Neuronal stem cell (in vitro differentiated cells): ENCODE measurements around the gene EPB41L4A.

Experiments used
- DNase-seq: peaks from one replicate; pipeline ENCODE4 v3.0.0-alpha.2; 2013; ENCODE audit warnings: low spot score
- H2AFZ ChIP-seq: one replicate; pipeline ENCODE4 v1.6.1; 2013; ENCODE audit warnings: mild to moderate bottlenecking, low read length, inconsistent platforms
- H2AK5ac ChIP-seq: 2 replicates; pipeline ENCODE4 v1.6.1; 2013; ENCODE audit warnings: low read depth, mild to moderate bottlenecking, inconsistent platforms, low read length, moderate library complexity, mixed read lengths
- H2BK120ac ChIP-seq: 2 replicates; pipeline ENCODE4 v1.6.1; 2013; ENCODE audit warnings: low read depth, mild to moderate bottlenecking, inconsistent platforms, low read length, moderate library complexity, mixed read lengths
- H2BK12ac ChIP-seq: one replicate; pipeline ENCODE4 v1.6.1; 2013; ENCODE audit warnings: low read length, inconsistent platforms
- H2BK15ac ChIP-seq: 2 replicates; pipeline ENCODE4 v1.6.1; 2013; ENCODE audit warnings: mild to moderate bottlenecking, low read length, inconsistent platforms, mixed read lengths
- H2BK5ac ChIP-seq: one replicate; pipeline ENCODE4 v1.6.1; 2013; ENCODE audit warnings: inconsistent platforms, mild to moderate bottlenecking, low read length, moderate library complexity
- H3K14ac ChIP-seq: one replicate; pipeline ENCODE4 v1.6.1; 2013; ENCODE audit warnings: low read length, inconsistent platforms
- H3K18ac ChIP-seq: 2 replicates; pipeline ENCODE4 v1.6.1; 2013; ENCODE audit warnings: low read length, inconsistent platforms
- H3K23ac ChIP-seq: 2 replicates; pipeline ENCODE4 v1.6.1; 2013; ENCODE audit warnings: low read depth, mild to moderate bottlenecking, mixed read lengths, low read length, inconsistent platforms; ENCODE audit not compliant: poor library complexity
- H3K27ac ChIP-seq: replicated peaks from 3 replicates; pipeline ENCODE4 v1.5.1; 2013; ENCODE audit warnings: low read length, inconsistent platforms
- H3K27me3 ChIP-seq, 3 experiments: 2 replicates each; pipeline ENCODE4 v1.6.1; 2013; ENCODE audit warnings: low read length in 3 of 3, mild to moderate bottlenecking in 2 of 3, inconsistent platforms in 1 of 3, low read depth in 1 of 3, mixed read lengths in 1 of 3, moderate library complexity in 1 of 3; ENCODE audit not compliant: control insufficient read depth in 3 of 3, insufficient read depth in 3 of 3
- H3K36me3 ChIP-seq, 2 donors: replicated peaks in 1 of 2; 2 replicates each; pipeline ENCODE4 v1.6.1; 2013; ENCODE audit warnings: low read length in 2 of 2; ENCODE audit not compliant: control insufficient read depth in 2 of 2, insufficient read depth in 2 of 2
- H3K4ac ChIP-seq: 2 replicates; pipeline ENCODE4 v1.6.1; 2013; ENCODE audit warnings: inconsistent platforms, mild to moderate bottlenecking, low read length, moderate library complexity
- H3K4me1 ChIP-seq, 2 donors: 1 replicate in 1 of 2; 2 replicates in 1 of 2; pipeline ENCODE4 v1.6.1; 2013; ENCODE audit warnings: low read length in 2 of 2, low read depth in 1 of 2; ENCODE audit not compliant: control insufficient read depth in 2 of 2, insufficient read depth in 1 of 2
- H3K4me2 ChIP-seq: one replicate; pipeline ENCODE4 v1.6.1; 2013; ENCODE audit warnings: mild to moderate bottlenecking, low read length, inconsistent platforms; ENCODE audit not compliant: insufficient read depth, poor library complexity, severe bottlenecking
- H3K4me3 ChIP-seq, 2 donors: 2 replicates each; pipeline ENCODE4 v1.5.1; 2013; ENCODE audit warnings: low read length in 2 of 2, mild to moderate bottlenecking in 2 of 2, inconsistent platforms in 1 of 2, moderate library complexity in 1 of 2
- H3K79me1 ChIP-seq: one replicate; pipeline ENCODE4 v1.6.1; 2013; ENCODE audit warnings: low read depth, mild to moderate bottlenecking, inconsistent platforms, low read length, moderate library complexity
- H3K9ac ChIP-seq: one replicate; pipeline ENCODE4 v1.6.1; 2013; ENCODE audit warnings: mild to moderate bottlenecking, low read depth, low read length, inconsistent platforms; ENCODE audit not compliant: poor library complexity
- H3K9me3 ChIP-seq, 2 donors: replicated peaks in 1 of 2; 2 replicates each; pipeline versions ENCODE3 to v1.6.1; 2013; ENCODE audit warnings: low read length in 2 of 2, mild to moderate bottlenecking in 2 of 2, inconsistent platforms in 1 of 2, low read depth in 1 of 2, mixed read lengths in 1 of 2, moderate library complexity in 1 of 2; ENCODE audit not compliant: control insufficient read depth in 2 of 2, insufficient read depth in 1 of 2
- H4K8ac ChIP-seq: one replicate; pipeline ENCODE4 v1.6.1; 2013; ENCODE audit warnings: low read depth, mild to moderate bottlenecking, inconsistent platforms, low read length, moderate library complexity
- H4K91ac ChIP-seq: one replicate; pipeline ENCODE4 v1.6.1; 2013; ENCODE audit warnings: low read length, low read depth, mild to moderate bottlenecking, inconsistent platforms; ENCODE audit not compliant: poor library complexity
- WGBS, 2 donors: extraction: QIAGEN DNeasy Blood & Tissue Kit; methylation state at CpG; one replicate each; pipeline ENCODE4 v1.1.7; 2013; ENCODE audit warnings: missing lambda C conversion rate in 2 of 2, mixed read lengths in 1 of 2; ENCODE audit not compliant: insufficient read length in 2 of 2, insufficient replicate concordance in 1 of 2; ENCODE audit errors: extremely low coverage in 2 of 2; 5-methylcytosine and 5-hydroxymethylcytosine counted together

The EPB41L4A gene

DNA sequence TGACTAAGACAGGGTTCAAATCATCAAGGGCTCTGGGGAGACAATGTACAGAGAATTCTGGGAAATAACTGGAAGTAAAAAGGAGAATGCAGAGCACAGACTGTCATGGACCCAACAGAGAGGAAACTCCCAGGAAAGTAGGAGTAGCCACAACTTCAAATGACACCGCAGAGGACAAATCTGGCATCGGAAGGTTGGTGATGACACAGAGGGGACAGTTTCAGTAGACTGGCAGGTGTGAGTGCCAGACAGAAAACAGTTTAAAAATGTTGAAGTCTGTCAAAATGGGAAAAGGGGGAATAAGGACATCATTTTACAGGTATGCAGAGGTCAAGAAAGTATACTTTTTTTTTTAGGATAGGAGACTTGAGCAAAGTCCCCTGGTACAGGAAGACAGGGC is 70.2 kb downstream of the EPB41L4A start:
- WGBS, 2 donors: no CpG with 5 or more reads among the region's 2 CpGs
- Histone ChIP-seq H2BK120ac (no peak overlapping the region), H4K8ac (no peak overlapping the region), H3K27ac (no peak overlapping the region), H3K79me1 (no peaks in the 10 kb centered on the region), H3K27me3 (peaks cover 0 to 2% (median 0%) of the 10 kb centered on the region in 3 experiments), H2AK5ac (no peak overlapping the region), H3K4me2 (no peak overlapping the region), H3K4ac (no peak overlapping the region), H3K23ac (no peak overlapping the region), H3K36me3 (no peaks in the 10 kb centered on the region), H2AFZ (no peak overlapping the region), H2BK12ac (no peak overlapping the region), H2BK15ac (no peak overlapping the region), H2BK5ac (no peak overlapping the region), H3K9ac (no peak overlapping the region), H3K14ac (no peak overlapping the region), H3K18ac (no peak overlapping the region), H3K4me1 (peaks cover 3 to 6% of the 10 kb centered on the region in 2 donors), H3K9me3 (peaks cover 0 to 2% of the 10 kb centered on the region in 2 donors), H4K91ac (no peak overlapping the region), H3K4me3 (no peak overlapping the region)
- no peak for DNase-seq

GRCh38 chr5:112348387-112348786 is 70.7 kb downstream of the EPB41L4A start:
- Histone ChIP-seq H2BK15ac (no peak overlapping the region), H2BK120ac (no peak overlapping the region), H3K9ac (no peak overlapping the region), H3K9me3 (peaks cover 0 to 2% of the 10 kb centered on the region in 2 donors), H2BK5ac (no peak overlapping the region), H3K79me1 (no peaks in the 10 kb centered on the region), H3K4me3 (no peak overlapping the region), H2AK5ac (no peak overlapping the region), H3K4ac (no peak overlapping the region), H3K27ac (no peak overlapping the region), H2AFZ (no peak overlapping the region), H3K36me3 (no peaks in the 10 kb centered on the region), H3K18ac (no peak overlapping the region), H3K23ac (no peak overlapping the region), H3K27me3 (peaks cover 0 to 2% (median 0%) of the 10 kb centered on the region in 3 experiments), H2BK12ac (no peak overlapping the region), H3K4me1 (peaks cover 3 to 6% of the 10 kb centered on the region in 2 donors), H4K8ac (no peak overlapping the region), H4K91ac (no peak overlapping the region), H3K4me2 (no peak overlapping the region), H3K14ac (no peak overlapping the region)
- no peak for DNase-seq
- no CpG with 5 or more reads among the region's 4 CpGs for WGBS, 2 donors

GRCh38 chr5:112346411-112347044 is 72.5 kb downstream of the EPB41L4A start:
- H3K27me3 ChIP-seq: no peaks in the 10 kb centered on the region
- H3K18ac ChIP-seq: no peak overlapping the region
- H2BK12ac ChIP-seq: no peak overlapping the region
- no peak overlapping the region for H2BK120ac ChIP-seq
- no peaks in the 10 kb centered on the region for H3K79me1 ChIP-seq
- H3K27ac ChIP-seq: no peak overlapping the region
- peaks cover 10% of the 10 kb centered on the region in 2 donors for H3K4me1 ChIP-seq
- H4K8ac ChIP-seq: no peak overlapping the region
- WGBS, 2 donors: no CpG with 5 or more reads among the region's 3 CpGs
- H3K23ac ChIP-seq: no peak overlapping the region
- H2BK15ac ChIP-seq: no peak overlapping the region
- no peak overlapping the region for H2AFZ ChIP-seq
- H3K36me3 ChIP-seq: no peaks in the 10 kb centered on the region
- H3K9ac ChIP-seq: no peak overlapping the region
- H2BK5ac ChIP-seq: no peak overlapping the region
- H2AK5ac ChIP-seq: no peak overlapping the region
- H3K4ac ChIP-seq: no peak overlapping the region
- no peak overlapping the region for H4K91ac ChIP-seq
- no peak overlapping the region for H3K4me2 ChIP-seq
- no peak overlapping the region for H3K14ac ChIP-seq
- H3K9me3 ChIP-seq: no peaks in the 10 kb centered on the region
- H3K4me3 ChIP-seq: no peak overlapping the region
- no peak for DNase-seq

DNA sequence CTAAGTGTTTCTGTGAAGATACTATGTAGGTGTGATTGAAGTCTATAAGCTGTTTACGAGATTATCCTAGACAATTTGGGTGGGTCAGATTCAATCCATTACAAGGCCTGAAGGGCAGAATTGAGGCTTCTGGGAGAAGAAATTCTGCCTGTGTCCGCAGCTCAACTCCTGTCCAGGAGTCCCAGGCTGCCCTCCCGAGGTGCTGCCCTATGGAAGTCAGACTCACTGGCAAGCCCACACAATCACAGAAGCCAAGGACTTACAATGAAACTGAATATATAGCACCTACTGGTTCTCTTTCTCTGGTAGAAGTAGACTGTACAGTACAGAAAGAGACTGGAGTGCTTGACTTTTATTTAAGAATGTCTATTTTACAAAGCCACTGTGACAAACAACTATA is 74.5 kb downstream of the EPB41L4A start:
- Histone ChIP-seq H3K27me3 (no peaks in the 10 kb centered on the region), H2BK5ac (no peak overlapping the region), H3K4me3 (no peak overlapping the region), H2BK15ac (no peak overlapping the region), H3K27ac (no peak overlapping the region), H3K9ac (no peak overlapping the region), H3K9me3 (no peaks in the 10 kb centered on the region), H3K4ac (no peak overlapping the region), H4K8ac (no peak overlapping the region), H3K18ac (no peak overlapping the region), H3K14ac (no peak overlapping the region), H2AK5ac (no peak overlapping the region), H2AFZ (no peak overlapping the region), H3K4me1 (peaks cover 10% of the 10 kb centered on the region in 2 donors), H2BK120ac (no peak overlapping the region), H3K36me3 (no peaks in the 10 kb centered on the region), H2BK12ac (no peak overlapping the region), H3K4me2 (no peak overlapping the region), H3K79me1 (no peaks in the 10 kb centered on the region), H4K91ac (no peak overlapping the region), H3K23ac (no peak overlapping the region)
- DNase-seq: no peak
- no CpG with 5 or more reads among the region's 3 CpGs for WGBS, 2 donors
